RKO (cell line): ENCODE results near the gene PTOV1.

Experiments
- DNase-seq: peaks from one replicate; pipeline ENCODE4 v3.0.0-alpha.2; 2016; ENCODE audit warnings: low spot score

PTOV1 gene

GRCh38 chr19:49844138-49845095 is 6.5 kb upstream of the PTOV1 start:
- DNase-seq: no peak

- no peak for DNase-seq
Observed at GRCh38 chr19:49845414-49845813, 5.5 kb upstream of the PTOV1 start.

- DNase-seq: no peak
Observed at GRCh38 chr19:49846408-49846807, 4.6 kb upstream of the PTOV1 start.

GRCh38 chr19:49847731-49848696 is 2.9 kb upstream of the PTOV1 start:
- peak; percentile 89 for DNase-seq

- DNase-seq: no peak
Observed at GRCh38 chr19:49848938-49849337, 2.0 kb upstream of the PTOV1 start.

- DNase-seq: peak; percentile 57
Observed at GRCh38 chr19:49849433-49850220, 1.3 kb upstream of the PTOV1 start.

- no peak for DNase-seq
Observed at GRCh38 chr19:49850221-49850486, 805 bp upstream of the PTOV1 start.

GRCh38 chr19:49851456-49852259 is 699 bp downstream of the PTOV1 start:
- DNase-seq: peak; percentile 59

GRCh38 chr19:49852631-49853126 is 1.7 kb downstream of the PTOV1 start:
- DNase-seq: peak; percentile 44

GRCh38 chr19:49853852-49854377 is 3.0 kb downstream of the PTOV1 start:
- DNase-seq: no peak

GRCh38 chr19:49854378-49855263 is 3.7 kb downstream of the PTOV1 start:
- no peak for DNase-seq

GRCh38 chr19:49855277-49855675 is 4.3 kb downstream of the PTOV1 start:
- no peak for DNase-seq

- DNase-seq: peak; percentile 25
Observed at GRCh38 chr19:49855676-49856573, 5.0 kb downstream of the PTOV1 start.

GRCh38 chr19:49856574-49857021 is 5.6 kb downstream of the PTOV1 start:
- peak; percentile 47 for DNase-seq

- DNase-seq: peak; percentile 26
Observed at GRCh38 chr19:49857061-49857837, 6.3 kb downstream of the PTOV1 start.

- no peak for DNase-seq
Observed at GRCh38 chr19:49857838-49858087, 6.8 kb downstream of the PTOV1 start.

- DNase-seq: peak; percentile 30
Observed at GRCh38 chr19:49858088-49858985, 7.4 kb downstream of the PTOV1 start.
